HG03103 (cell line): ENCODE measurements around the gene ROR1.

Source experiments
- ATAC-seq: cut with Tn5 transposase; IDR thresholded peaks from one replicate; pipeline ENCODE4 v1.9.1; 2021; ENCODE audit warnings: low read depth; ENCODE audit not compliant: unreplicated experiment

ROR1 gene

GRCh38 chr1:63847308-63847910, 73.6 kb downstream of the ROR1 start:
- no peak for ATAC-seq

- no peak for ATAC-seq
These were observed 74.9 kb downstream of the ROR1 start for GRCh38 chr1:63848733-63849132.

DNA sequence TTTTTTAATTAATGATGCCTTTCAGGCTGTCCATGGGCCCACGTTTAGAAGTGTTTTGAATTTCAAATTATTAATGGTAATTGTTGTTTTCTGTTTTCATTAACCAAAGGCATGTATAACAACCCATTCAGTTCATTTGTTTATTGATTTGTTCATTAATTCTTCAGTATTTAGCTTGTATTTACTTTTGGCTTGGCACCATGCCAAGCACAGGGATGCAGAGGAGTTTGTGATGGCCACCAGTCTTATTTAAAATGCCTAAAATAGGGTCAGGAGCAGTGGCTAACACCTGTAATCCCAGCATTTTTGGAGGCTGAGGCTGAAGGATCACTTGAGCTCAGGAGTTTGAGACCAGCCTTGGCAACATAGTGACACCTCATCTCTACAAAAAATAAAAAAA, 75.3 kb downstream of the ROR1 start:
- ATAC-seq = no peak

- ATAC-seq = no peak
These were observed 80.3 kb downstream of the ROR1 start for GRCh38 chr1:63854091-63854490.

DNA sequence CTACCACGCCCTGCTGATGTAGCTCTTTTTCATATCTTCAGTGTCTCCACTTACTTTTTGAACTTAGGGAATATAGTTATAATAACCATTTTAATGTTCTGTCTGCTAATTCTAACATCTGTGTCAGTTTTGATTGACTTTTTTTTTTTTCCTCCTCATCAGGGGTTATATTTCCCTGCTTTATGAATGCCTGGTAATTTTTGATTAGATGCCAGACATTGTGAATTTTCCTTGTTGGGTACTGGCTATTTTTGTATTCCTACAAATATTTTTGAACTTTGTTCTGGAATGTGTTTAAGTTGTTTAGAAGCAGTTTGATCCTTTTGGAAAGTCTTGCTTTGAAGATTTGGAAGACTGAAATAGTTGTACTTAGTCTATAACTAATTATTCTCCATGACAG, 82.1 kb downstream of the ROR1 start:
- ATAC-seq = no peak

DNA sequence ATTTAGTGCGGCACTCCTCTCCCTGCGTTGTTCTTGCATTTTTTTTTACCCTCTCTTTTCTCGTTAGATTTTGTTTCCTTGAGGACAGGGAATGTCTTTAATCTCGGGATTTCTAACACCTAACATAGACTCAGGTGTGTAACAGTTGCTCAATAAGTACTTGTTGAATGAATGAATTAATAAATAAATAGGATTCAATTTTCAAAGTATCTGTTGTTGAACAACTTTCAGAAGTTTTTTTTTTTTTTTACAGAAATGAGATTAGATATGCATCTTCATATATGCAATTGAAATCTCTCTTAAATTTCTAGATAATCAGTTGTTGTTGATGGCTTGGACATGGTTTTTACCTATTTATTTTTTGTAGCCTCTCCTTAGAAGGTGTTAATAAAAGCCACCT, 83.1 kb downstream of the ROR1 start:
- no peak for ATAC-seq

DNA sequence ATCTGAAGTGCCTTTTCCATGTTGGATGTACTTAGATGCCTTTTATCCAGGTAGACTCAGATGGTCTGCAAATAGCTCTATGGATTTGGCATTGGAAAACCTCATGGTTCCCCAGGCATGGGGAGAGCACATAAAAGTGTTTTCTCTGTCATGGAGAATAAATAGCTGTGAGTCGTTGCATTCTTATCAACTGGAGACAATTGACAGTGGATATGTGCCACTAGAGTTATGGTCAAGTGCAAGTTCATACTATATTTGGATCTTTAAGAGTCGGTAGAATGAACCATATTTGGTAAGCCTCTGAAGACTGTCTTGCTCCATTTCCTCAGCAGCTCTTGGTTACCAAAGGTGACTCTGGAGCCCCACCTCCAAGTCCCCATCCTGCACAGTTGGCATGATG, 83.7 kb downstream of the ROR1 start:
- ATAC-seq = no peak

DNA sequence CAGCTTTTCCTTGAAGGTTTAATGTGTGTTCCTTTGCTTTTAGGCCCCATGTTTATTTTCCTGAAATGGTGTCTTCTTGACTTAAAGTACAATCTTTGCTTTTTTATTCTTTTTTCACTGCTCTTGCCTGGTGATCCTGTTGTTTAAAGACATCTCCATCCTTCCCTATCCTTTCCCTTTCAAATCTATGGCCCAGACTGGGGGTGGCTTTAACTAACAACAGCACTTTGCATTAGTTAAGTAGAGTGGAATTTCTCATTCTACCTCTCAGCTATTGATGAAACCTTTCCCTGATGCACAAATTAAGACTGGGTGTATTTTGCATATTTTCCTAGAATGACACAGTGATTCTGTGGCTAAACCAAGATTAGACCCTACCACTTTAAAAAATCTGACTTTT, 84.3 kb downstream of the ROR1 start:
- no peak for ATAC-seq

DNA sequence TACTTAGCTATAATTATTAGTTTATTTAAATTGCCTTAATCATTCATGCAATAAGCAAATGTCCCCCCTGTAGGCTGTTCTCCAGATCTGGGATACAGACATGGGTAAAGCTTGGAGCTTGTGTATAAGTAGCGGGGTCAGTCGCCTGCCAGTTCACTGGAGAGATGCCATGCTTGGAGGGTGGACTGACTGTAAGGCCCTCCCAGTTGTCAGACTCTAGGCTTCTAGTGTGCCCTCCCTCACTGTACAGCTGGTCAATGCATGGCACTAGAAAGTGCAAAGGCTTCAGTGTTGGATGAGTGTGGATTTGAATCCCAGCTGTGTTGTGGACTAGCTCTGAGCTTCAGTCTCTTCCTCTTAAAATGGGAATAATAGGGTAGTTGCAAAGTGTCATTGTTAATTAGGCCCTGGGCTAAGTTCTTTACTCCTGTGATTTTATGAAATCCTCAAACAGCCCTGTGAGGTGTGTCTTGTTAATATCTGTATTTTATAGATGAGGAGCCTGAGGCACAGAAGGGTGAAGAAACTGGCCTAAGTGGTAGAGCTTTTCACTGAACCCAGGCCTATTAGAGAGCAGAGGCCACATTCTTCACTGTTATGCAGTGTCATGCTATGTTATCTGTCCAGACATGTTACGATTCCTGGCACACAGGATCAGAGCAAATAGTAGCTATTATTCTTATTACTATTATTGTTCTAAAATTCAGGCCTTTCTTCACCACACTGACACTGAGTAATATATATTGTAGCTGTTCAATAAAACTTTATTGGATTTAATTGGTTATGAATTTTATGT, 85.9 kb downstream of the ROR1 start:
- no peak for ATAC-seq

DNA sequence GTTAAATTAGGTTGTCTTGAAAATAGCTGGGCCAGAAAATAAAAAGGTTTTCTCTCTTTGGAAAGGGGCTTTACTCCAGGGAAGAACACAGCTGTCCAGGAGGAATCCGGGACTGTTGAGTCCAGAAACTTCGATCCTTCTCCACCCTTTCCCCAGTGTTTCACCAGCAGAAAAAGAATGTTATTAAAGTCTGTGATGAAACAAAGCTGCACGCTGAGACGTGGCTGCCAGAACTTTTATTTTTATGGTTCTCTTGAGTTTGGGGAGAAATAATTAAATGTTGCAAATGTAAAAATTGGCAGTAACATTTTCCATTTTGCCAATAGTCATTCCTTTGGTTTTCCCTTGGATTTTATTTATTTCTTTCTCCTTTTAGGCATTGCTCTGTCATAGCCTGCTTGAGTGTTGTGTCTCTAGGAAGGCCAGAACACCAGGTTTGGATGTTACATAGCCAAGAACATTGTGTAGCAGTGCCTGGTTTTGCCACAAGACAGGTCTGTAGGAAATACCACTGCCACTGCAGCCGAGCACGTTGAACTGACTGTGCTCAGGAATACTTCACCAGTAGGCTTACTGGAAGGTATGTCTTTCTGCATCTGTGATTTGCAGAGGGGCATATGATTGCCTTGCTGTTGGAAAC, 87.4 kb downstream of the ROR1 start:
- no peak for ATAC-seq

GRCh38 chr1:63863145-63863544, 89.3 kb downstream of the ROR1 start:
- no peak for ATAC-seq

DNA sequence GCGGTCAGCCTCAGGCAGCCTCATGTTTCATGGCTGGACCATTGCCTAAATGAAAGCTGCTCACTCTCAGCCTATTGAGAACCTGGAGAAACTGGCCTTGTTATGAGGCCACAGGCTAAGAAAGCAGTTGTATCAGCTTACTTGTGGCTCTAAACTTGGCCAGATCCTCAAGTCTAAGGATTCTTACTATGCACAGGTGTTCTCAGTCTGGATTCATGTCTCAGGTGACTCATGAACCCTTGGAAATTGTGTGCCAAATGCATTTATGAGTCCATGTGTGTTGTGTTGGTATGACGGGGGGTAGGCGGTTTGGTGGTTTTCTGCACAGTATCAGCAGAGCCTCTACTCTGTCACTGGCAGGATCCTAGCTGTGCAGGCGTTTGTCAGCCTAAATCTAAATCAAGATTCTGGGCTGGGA, 90.4 kb downstream of the ROR1 start:
- no peak for ATAC-seq

DNA sequence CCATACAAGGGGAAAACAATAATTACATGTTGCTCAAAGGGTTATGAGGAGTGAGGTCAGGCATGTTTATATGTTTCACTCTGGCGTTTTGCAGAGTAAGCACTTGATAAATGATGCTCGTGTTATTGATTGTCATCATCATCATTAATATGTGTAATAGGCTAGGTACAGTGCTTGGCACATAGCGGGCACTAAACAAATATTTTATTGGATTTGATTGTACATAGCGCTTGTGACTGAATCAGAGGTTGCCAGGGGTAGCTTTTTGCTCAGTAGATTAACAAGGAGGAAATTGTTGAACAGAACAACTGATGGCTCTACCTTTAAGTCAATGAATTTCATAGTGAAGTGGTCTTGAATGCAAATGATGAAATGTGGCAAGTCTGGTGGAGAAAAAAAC, 91.7 kb downstream of the ROR1 start:
- ATAC-seq = no peak

DNA sequence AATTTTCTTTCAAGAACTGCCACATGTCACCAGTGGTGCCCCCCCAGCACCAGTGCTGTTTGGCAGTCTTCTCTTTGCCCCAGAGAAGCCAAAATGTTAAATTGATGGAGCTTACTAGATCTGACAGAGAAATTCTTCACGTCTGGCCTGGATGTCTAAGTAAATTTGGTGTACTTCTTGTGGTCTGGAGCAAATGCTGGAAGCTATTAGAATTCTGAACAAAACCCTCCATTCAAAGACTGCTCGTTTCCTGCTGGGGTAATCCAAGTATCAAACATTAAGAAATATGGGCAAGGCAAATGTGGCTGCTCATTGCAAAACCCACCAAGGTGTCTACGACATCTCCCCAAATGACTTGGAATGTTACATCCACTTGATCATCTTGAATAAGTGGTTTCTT, 92.3 kb downstream of the ROR1 start:
- ATAC-seq = no peak

DNA sequence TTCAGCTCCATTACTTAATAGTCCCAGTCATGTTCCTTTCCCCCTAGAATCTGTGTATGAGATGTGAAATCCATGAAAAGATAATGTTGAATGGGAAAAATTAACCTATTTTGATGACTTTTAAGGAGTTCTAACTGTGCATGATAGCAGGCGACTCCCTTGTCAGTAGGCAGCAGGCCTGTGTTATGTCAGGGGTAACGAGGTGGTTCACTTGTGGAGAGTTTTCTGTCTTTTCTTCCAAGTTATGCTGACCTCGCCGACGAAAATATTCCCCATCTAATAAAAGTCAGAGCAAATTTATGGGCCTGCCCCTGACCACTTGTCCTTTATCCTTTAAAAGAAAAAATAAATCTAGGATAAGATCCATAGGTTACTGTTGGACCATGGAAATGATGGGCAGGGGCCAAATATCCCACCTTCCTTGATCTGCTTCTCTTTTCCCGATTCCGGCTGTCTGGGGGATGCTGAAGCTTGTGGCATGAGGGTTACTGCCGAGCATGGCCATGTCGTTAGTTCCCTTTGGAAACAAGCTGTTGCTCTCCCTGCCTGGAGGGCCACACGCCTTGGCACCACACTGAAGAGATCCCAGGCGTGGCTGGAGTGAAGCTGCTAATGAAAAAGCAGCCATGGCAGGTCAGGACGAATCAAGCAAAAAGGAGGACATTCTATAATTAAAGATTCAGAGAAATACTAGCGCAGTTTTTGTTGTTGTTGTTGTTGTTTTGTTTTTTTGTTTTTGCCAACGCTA, 93.8 kb downstream of the ROR1 start:
- ATAC-seq = no peak

GRCh38 chr1:63868268-63868781, 94.5 kb downstream of the ROR1 start:
- no peak for ATAC-seq

DNA sequence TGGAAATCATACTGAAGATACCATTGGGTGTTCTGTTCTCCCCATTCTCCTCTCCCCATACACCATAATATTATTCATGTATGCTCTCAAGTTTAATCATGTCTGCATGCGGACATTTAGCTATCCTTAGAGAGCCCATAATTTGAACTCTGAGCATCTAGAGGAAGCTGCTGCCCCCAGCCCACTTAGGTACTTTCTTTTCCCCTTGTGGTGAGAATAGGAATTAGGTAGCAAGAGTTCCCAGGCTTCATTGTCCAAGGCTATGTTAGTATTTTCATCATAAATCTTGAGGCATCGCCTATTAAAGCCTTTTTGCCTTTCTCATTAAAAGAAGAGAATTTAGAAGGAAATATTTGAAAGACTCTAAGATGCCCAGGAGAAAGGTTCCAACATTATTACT, 96.3 kb downstream of the ROR1 start:
- no peak for ATAC-seq

- ATAC-seq = no peak
These were observed 97.6 kb downstream of the ROR1 start for GRCh38 chr1:63871463-63871862.

DNA sequence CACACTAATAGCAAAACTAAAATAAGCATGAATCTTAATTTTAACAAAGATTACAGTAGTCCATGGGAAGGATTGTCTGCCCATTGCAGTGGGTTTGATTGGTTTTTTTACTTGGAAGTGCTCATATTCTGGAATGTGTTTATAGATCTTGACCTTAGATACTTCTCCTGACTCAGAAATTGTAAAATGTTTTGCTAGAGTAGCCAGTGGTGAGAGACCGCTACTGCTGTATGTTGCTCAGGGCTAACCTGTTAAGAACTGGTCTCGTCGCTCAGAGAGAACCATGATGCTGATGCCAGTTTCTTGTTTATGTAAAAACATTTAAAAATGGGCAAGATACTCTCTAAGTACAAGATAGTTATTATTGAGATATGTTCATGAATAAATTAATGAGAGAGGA, 99.9 kb downstream of the ROR1 start:
- ATAC-seq = no peak

- ATAC-seq = no peak
These were observed 100.6 kb downstream of the ROR1 start for GRCh38 chr1:63874278-63874880.

DNA sequence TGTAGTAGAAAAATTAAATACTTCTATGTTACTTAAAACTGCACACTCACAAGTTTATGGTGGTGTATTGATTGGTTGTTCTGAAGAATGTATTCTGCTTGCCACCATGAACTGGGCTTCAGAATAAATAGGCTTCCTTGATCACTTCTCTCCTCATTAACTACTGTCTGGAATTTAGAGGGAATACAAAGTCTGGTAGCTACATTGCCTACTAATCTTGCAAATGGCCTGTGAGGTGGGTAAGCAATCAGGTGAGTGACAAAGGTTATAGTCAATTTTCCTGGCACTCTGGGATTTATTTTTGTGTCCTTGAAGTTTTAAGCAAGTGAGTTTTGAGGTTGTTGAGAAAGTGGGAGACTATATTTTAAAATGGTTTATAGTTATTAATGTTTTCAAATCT, 101.8 kb downstream of the ROR1 start:
- no peak for ATAC-seq
